NCI-H526 treated with DMSO at 0.1 percent for 48 hours (cell line): Measurements from ENCODE around the gene IMPG2.

Experiments used
- DNase-seq: peaks from one replicate; lab custom pipeline; 2025; lab: John Stamatoyannopoulos, UW

IMPG2 gene

DNA sequence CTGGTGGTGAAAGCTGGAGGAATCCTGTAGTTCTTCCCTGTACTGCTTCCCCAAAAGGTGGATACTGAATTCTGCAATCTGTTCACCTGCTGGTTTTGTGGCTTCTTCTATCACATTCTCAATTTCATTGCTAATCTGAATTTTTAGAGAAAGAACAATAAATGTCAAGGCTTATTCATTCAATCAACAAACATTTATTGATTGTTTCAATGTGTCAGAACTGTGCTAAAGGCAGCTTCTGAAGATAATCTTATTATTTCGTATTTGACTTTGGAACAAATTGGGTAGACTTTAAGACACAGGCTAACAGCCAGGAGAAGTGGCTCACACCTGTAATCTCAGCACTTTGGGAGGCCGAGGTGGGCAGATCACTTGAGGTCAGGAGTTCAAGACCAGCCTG, 46.8 kb downstream of the IMPG2 start:
- DNase-seq = no peak

DNA sequence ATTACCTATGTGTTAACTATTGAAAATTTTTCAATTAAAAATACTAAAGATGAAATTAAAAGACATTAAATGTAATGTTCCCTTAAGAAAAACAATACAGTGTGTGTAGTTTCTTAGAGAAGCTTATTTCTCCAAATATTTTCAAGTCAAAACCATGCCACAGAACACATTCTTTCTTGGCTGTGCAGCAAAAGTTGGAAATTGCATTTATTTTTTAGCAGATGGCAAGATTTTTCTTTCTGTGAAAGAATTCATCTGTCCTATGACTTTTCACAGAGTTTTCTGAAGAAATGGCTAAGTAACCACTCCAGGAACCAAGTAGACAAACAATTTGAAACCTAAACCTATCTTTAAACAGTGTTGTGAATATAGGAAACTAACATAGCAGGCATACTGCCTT, 47.2 kb downstream of the IMPG2 start:
- no peak for DNase-seq

- DNase-seq = no peak
Measured at GRCh38 chr3:101271728-101272127, 48.6 kb downstream of the IMPG2 start.

GRCh38 chr3:101270149-101270548, 50.2 kb downstream of the IMPG2 start:
- DNase-seq = no peak

- DNase-seq = no peak
Measured at GRCh38 chr3:101268971-101269671, 51.3 kb downstream of the IMPG2 start.

GRCh38 chr3:101268141-101268540, 52.2 kb downstream of the IMPG2 start:
- no peak for DNase-seq

DNA sequence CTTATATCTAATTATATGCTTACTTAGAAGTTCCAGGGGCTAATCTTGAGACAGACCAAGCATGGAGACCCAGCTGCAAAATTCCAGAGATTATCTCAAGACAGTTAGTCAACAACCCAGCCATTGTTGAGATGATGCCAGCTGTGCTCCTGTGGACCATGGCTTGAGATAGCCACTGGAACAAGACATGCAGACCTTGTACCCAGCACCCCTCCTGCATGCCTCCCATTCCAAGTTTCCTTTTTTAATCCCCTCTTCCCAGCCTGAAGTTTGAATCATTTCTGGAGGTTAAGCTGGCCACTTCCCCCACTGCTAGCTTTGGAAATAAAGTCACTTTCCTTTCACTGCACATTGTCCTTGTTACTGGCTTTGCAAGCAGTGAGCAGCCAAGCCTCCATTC, 53.8 kb downstream of the IMPG2 start:
- no peak for DNase-seq

- no peak for DNase-seq
Measured at GRCh38 chr3:101266071-101266470, 54.3 kb downstream of the IMPG2 start.

GRCh38 chr3:101262393-101263240, 57.8 kb downstream of the IMPG2 start:
- DNase-seq = no peak

- no peak for DNase-seq
Measured at GRCh38 chr3:101261506-101261905, 58.9 kb downstream of the IMPG2 start.

GRCh38 chr3:101259485-101260341, 60.7 kb downstream of the IMPG2 start:
- no peak for DNase-seq

DNA sequence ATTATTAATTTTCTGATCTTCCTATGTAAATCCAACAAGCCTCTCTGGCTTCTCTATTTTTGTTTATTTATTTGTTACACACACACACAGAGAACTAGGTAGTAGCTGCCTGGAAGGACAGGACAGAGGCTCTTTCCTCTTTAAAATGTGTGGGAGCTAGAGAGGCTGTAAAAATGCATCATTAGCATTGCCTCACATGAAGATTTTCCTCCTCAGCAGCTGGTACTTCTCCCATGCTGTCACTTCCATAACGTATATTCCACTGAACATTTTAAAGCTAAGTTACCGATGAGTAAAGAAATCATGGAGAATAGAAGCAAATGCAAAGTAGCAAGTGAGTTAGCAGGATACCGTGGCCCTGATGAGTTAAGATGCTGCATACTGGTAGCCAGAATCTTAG, 63.9 kb downstream of the IMPG2 start:
- no peak for DNase-seq

- DNase-seq = no peak
Measured at GRCh38 chr3:101255441-101255840, 64.9 kb downstream of the IMPG2 start.

- DNase-seq = no peak
Measured at GRCh38 chr3:101253396-101253795, 67.0 kb downstream of the IMPG2 start.

DNA sequence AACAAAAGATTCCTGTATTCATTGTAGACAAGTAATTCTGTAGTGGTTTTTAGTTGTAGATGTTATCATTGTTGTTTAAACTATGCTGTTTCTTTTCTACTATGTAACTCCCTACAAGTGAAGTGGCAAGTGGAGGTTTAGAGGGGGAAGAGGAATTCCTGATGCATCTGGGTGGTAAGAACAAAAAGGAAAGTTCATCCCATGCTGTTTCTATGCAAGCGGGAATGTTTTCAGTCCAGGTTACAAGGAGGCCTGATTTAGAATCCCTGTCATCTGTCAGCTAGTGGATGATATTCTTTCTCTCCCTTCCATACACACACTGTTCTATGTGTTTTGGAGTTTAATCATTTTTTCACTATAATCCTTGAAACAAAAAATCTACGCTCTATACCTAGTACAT, 67.4 kb downstream of the IMPG2 start:
- no peak for DNase-seq

DNA sequence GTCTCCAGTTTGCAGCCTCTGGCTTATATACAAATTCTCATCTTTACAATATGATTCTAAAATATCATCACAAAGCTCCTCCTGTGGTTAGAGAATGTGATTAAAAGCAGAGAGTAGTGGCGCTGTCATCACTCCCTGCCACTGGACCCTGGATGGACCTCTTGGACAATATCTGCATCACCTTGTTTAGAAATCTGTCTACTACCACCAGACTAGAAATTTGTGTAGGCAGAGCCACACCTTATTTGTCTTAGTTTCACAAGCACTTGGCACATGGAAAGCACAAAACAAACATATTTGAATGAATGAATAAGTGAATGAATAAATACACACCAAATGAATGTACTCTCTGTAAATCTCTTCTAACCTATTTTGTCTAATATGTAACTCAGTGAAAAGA, 68.1 kb downstream of the IMPG2 start:
- DNase-seq = no peak

GRCh38 chr3:101251441-101251840, 68.9 kb downstream of the IMPG2 start:
- no peak for DNase-seq

- DNase-seq = no peak
Measured at GRCh38 chr3:101249522-101249921, 70.9 kb downstream of the IMPG2 start.

DNA sequence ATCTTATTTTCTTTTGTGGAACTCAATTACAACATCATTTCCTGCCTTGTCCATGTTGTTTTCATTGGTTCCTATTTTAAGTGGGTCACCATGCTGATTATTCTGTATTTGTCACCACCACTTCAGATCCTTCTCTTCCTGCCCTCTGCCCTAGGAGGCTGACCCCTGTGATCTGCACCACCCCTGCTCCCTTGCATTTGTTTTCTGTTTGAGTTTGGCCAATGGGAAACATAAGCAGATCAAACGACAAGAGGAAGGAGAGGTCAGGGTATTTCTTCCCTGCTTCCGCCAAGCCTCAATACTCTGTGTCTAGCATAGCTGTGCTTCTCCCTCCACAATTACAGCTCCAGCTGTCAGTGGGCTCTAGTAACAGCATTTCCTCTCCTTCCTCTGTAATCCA, 71.6 kb downstream of the IMPG2 start:
- no peak for DNase-seq

GRCh38 chr3:101244212-101244575, 76.2 kb downstream of the IMPG2 start:
- DNase-seq = no peak

DNA sequence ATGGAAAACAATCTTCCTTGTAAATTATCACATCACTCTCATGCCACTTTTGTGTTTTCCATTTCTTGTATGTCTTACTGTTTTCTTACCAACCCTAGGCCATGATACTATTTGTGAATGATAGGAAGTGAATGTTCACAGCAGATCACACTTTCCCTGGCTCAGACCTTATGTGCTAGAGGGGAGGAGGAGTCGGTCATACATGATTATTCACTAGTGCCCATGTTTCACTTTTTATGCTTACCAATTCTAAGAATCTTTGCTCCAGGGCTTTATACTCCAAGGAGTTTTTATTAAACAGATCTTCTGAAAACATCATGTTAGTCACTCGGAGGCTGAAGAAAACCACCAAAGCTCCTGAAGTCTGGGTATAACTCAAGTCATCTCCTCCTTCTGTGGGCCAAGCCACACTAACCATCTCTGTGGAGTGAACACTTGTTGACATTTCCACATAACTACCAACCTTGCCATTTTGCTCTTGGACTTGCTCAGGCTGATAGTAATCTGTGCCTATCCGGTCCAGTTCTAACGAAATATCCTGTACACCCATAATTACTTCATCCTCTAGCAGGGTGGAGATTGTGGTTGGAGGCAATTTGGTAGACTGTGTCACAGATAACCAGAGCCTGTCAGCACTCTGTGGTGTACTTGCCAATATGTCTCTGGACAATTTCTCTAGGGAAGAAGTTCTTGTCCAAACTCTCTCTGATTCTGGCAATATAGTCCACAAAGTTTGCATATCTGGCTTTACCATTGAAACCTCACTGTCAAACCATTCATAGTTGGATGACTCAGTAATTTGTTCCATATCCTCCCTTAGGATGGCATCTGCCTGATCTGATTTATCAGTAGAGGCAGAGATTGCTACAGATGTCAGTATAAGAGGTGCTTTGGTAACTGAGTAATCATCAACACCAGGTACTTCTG, 76.8 kb downstream of the IMPG2 start:
- DNase-seq = no peak
